ELR (cell line): ENCODE data around the gene RGL1.
A peak's percentile ranks its signal among the peaks of the same experiment; 100 is the strongest.
"Not testable (repeated sequence)": the region's sequence is repeated elsewhere in the genome, so short reads cannot be mapped to it uniquely, and the experiment has no call there.

ENCODE experiments used
- DNase-seq: peaks from one replicate; pipeline ENCODE4 v3.0.0-alpha.2; 2015; ENCODE audit warnings: low read depth

RGL1 gene

GRCh38 chr1:183785921-183786320 is 19.0 kb upstream of the RGL1 start:
- DNase-seq: not testable (repeated sequence)

GRCh38 chr1:183787704-183788103 is 17.2 kb upstream of the RGL1 start:
- DNase-seq: no peak

GRCh38 chr1:183791319-183791718 is 13.6 kb upstream of the RGL1 start:
- DNase-seq: no peak

DNA sequence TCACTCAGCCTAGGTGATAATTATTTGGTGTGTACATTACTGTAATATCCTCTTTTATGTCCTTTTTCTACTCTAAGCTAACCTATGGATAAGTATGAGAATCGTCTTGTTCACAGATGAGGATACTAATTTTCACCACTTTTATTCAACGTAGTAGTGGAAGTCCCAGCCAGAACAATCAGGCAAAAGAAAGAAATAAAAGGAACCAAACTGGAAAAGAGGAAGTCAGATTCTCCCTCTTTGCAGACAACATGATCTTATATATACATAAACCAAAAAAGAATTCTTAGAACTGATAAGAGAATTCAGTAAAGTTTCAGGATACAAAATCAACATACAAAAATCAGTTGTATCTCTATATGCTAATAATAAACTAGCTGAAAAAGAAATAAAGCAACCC is 12.6 kb upstream of the RGL1 start:
- no peak for DNase-seq

- no peak for DNase-seq
Observed at GRCh38 chr1:183794088-183794487, 10.8 kb upstream of the RGL1 start.

GRCh38 chr1:183800449-183800848 is 4.5 kb upstream of the RGL1 start:
- DNase-seq: no peak

- DNase-seq: no peak
Observed at GRCh38 chr1:183801649-183802048, 3.3 kb upstream of the RGL1 start.

DNA sequence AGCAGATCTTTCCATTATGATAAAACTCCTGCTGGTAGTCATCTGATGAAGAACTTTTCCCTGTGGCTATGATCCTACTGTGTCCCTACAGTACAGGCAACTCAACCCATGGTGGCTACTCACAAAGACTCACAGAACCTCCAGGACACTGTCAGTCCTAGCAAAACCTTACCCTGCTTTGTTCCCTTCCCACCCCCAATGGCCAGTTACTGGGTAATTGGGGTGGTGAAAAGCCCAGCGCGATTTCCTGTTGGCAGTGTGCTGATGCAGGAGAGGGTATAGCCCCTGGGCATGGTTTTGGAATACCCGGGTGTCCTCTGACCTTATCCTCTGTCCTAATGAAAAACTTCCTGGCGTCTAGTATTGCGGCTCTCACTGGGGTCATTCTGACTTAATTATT is 533 bp upstream of the RGL1 start:
- DNase-seq: peak; percentile 10

DNA sequence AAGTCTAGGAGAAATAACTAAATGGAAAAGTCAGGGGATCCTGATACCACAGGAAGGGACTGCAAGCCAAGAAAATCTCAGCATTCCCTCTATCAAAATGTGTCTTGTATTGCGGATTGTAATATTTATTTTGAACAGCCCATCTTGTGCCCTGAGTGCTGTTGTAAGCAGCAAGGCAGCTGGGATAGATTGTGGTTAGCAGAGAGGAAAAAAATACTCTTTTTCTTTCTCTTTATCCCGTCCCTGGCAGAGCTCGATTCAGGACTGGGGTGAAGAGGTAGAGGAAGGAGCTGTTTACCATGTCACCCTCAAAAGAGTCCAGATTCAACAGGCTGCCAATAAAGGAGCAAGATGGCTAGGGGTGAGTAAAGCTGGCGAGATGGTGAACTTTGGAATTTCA is 1.2 kb downstream of the RGL1 start:
- peak; percentile 17 for DNase-seq

DNA sequence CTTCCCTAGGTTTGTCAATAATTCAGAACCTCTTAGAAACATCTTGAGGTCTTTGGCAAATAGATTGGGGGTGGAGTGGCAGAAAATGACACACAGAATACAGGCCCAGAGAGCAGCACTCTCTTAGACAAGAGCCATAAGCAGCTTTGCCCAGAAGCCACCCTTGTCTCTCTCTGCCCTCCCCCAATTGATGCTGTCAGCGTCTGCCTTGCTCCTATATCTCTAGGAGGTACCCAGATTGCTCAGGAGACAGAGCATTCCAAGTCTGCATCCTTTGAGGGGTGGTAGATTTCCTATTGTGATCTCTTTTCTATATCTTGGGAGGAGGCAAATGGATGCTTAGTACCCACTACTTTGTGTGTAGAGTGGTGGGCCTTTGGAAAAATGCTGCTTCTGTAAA is 1.8 kb downstream of the RGL1 start:
- no peak for DNase-seq

DNA sequence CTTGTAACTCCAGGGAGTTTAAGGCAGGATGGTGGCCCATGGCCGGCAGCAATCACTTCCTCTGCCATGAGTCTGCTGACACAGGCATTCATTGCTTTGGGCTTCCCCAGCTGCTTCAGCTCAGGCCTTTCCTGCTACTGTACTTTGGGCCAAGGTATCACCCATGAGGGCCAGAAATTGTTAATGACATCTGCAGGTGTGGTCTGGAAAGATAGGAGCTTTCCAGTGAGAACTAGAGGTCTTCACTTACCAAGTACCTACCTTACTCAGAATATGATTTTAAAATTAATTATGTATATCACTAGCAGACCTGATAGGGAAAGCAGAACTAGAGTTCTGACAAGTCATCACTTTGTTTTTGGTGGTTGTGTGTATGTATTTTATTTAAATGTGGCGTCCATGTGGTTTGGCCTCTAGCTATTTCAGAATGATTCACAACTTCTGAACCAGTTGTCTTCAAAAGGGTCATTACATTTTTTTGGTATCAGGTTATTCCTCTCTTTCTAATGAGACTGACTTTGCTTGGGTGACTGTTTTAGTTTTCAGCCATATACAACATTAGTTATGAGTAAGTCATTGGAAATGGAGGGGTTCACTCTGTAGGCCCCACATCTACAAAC is 2.7 kb downstream of the RGL1 start:
- DNase-seq: peak; percentile 90

DNA sequence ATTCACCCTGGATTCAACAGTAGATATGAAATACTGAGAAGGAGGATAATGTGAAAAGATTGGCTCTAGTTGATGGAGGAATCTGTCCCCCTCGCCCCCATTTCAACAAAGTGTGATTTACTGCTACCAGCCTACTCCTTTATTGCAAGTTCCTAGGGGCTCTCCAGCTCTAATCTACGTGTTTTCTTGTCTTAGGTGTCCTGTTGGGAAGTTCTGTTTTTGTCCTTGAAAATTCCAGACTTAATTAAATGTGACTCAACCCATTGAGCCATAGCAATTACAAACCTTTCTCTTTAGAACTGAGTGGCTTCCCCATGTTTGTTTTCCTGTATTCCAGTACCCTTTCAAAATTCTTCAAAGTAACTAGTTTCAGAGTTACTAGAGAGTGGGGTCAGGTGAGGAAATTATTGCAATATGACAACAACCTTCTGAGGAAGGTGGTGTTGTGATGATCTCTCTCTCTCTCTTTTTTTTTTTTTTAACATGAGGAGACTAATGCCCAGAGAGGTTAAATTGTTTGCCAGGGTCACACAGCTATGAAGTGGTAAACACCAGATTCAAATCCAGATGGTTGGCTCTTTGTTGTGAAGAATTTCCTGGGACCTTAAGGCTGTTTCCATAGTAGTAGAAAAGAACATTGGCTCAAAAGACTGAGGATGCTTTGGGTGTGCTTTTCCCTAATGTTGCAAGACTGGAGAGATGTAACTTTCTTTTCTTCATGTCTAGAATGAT is 3.5 kb downstream of the RGL1 start:
- peak; percentile 37 for DNase-seq

GRCh38 chr1:183810121-183810520 is 5.2 kb downstream of the RGL1 start:
- DNase-seq: no peak

- DNase-seq: peak; percentile 28
Observed at GRCh38 chr1:183810756-183811544, 6.0 kb downstream of the RGL1 start.

DNA sequence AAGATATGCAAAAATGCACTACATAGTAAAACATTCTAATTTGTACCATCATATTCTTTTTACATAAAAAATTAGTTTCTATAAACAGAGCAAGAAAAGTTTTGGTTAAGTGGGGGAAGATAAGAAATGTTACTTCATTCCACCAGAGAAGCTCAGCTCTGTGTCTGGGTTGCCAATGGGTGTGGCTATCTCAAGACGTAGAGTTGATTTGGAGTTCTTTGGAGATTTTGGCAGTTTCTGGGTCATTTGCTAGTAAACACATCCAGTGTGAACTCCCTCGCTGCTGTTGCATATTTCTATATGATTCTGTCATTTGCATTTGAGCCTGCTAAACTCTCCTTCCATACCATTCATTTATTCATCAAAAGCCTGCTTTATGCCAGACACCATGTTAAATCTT is 7.2 kb downstream of the RGL1 start:
- no peak for DNase-seq

DNA sequence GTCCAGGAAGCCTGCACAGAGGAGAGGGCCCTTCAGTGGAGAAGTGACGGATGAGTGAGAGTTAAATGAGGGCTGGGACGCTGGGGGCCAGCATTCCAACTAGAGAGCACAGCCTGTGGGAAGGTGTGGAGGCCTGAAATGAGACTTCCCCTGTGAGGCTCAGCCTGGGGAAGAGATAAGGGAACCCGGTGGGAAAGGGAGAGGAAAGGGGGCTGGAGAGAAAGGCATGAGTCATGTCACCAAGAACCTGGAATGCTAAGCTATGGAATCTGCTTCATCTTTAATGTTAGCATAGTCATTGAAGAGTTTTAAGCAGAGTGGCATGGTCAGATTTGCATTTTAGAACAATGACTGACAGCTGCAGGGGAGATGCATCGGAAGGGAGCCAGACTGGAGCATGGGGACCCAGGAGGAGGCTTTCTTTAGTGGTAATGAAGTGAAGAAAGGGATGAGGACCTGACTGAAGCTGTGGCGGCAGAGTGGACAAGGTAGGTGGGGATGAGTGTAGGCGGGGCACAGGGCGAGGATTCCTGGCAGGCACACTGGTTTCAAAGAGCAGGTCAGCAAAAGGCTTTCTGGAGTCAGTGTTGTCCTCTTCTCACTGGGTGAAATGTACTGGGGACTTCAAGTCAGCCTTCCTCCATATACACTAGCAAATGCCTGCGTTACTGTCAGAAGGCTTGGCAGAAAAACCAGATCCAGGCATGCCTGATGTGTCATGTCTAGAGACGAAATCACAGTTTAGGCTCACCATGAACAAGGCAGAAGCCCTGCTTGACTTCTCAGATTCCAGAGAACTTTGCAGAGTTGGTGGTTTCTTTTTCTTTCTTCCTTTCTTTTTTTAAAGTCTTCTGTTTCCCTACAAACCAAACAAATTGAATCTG is 8.0 kb downstream of the RGL1 start:
- DNase-seq: peak; percentile 48

DNA sequence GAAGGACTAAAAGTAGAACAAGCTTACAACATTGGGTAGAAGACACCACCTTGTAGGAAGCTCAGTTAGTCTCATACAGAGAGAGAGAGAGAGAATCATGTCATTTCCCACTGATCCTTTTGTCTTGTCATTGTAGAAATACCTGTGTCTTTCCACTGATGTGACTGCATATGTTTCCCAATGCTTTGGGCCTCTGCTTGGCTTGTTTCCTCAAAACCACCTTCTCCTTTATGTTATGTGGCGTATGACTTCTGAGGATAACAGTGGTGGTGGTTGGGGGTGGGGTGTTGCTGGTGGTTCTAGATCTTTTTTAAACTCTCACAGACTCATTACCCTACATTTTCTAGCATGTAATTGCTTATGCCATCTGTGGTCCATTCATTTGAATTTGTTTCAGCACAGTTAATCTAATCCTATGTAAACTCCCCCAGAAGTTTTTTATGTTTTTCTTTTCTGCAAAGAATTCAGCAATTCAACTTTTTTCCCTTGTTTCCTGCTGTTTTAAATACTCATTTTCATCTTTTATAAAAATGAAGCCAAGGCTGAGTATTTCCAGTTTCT is 9.3 kb downstream of the RGL1 start:
- DNase-seq: no peak

GRCh38 chr1:183816110-183816509 is 11.2 kb downstream of the RGL1 start:
- no peak for DNase-seq

DNA sequence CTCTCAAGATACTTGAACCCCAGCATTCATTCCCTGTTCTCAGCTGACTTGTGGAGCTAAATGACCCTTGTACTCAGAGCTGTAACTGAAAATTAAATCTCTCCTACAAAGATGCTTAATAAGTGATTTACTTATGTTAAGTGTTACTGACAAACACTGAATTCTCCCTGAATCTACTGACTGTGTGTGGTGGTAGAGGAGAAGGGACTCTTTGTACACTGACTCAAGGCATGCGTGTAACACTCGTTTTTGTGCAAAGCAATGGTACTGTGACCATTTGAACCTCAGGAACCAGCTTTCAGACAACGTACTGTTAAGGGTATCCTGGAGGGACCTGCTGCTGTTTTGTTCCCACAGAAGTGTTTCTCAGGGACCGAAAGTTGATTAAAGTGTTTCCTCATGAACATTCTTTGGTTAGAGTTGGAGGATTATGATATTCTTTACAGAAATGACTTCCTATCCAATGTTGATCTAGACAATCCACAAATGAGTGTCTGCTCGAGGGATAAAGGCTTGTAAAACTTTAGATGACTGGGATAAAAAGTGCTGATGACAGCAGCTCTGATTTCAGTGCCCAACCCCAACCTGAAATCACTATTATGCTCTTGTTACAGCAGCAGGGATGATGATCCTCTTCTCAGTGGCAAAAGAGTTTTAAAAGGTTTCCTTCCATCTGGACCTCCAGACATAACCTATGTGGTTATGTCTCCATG is 12.8 kb downstream of the RGL1 start:
- no peak for DNase-seq

GRCh38 chr1:183819059-183819458 is 14.1 kb downstream of the RGL1 start:
- DNase-seq: no peak

DNA sequence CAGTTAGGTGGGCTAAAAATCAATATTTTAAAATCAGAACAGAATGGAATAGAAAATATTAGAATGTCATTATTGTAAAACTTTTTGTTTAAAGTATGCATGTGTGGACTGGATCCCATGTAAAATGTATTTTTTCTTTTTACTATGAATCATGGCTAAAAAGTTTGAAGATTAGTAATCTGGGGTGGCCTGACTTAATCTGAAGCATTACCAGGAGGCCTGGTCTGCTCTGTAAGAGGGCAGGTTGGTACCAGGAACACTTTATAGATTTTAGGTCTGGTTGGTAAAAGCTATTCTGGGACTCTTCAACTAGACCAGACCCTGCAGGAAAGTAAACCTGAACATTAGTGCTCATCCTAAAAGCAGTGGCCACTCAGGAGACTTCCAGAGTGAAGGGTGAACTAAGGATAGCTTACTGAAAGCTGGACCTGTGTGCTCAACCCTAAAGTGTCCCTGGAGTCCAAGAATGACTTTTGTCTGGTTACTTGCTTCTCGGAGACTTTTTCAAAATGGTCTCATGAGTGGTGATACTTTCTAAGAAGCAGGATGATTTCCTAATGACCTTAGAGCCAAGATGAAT is 16.5 kb downstream of the RGL1 start:
- peak; percentile 24 for DNase-seq
